HepG2 (cell line): ENCODE measurements around the gene EGFLAM. TPM values are rescaled to one million over a fixed set of nuclear protein-coding genes. Genes with fewer than 3 reads are reported as not detected.

Experiments
- ATAC-seq: fragments of 200-7000 bp; cut with Tn5 transposase; 3 replicates; pipeline ENCODE4 v1.9.1; 2020; ENCODE audit warnings: mild to moderate bottlenecking, moderate library complexity
- BruUV-seq: library from RNA; stranded (reverse); fragments of 400-500 nt; replicated peaks from 2 replicates; lab custom pipeline; 2021; lab: Mats Ljungman, UMichigan
- CTCF ChIA-PET: fragments of 300-600 bp; formaldehyde crosslinking; extraction: SDS; loops from one replicate; lab custom pipeline; 2021; ENCODE audit warnings: low total read pairs, inconsistent platforms, low intra/inter-chr PET ratio; lab: Yijun Ruan, JAX
- POLR2A ChIA-PET: fragments of 350-600 bp; sonication (Branson Sonifier 250); formaldehyde crosslinking; loops from one replicate; lab custom pipeline; 2020; ENCODE audit warnings: antibody characterized with exemption, inconsistent platforms; lab: Yijun Ruan, JAX
- DNase-seq: peaks from one replicate; pipeline ENCODE4 v3.0.0-alpha.2; 2015; ENCODE audit warnings: low spot score
- FAIRE-seq: peaks from 3 replicates; lab custom pipeline; 2011; peaks lifted over from hg19 to GRCh38; lab: Jason Lieb, UNC
- H2AFZ ChIP-seq: one replicate; pipeline ENCODE4 v1.6.1; 2011; ENCODE audit warnings: low read length, inconsistent platforms
- H3K27ac ChIP-seq: fragments of 300-600 bp; 3 replicates; pipeline ENCODE4 v1.8.0; 2011; ENCODE audit warnings: mixed run types, mild to moderate bottlenecking, mixed read lengths, low read length, inconsistent platforms; ENCODE audit not compliant: insufficient read depth; ENCODE audit errors: extremely low read length
- H3K27me3 ChIP-seq, 2 experiments: fragments of 200-600 bp in 1 of 2; 2 replicates in 1 of 2; 3 replicates in 1 of 2; pipeline versions ENCODE4 v1.6.0 to v1.8.0; 2011; ENCODE audit warnings: low read length in 2 of 2, mild to moderate bottlenecking in 2 of 2, moderate library complexity in 2 of 2, inconsistent platforms in 1 of 2; ENCODE audit not compliant: insufficient read depth in 2 of 2, control insufficient read depth in 1 of 2
- H3K36me3 ChIP-seq, 2 experiments: fragments of 200-600 bp in 1 of 2; replicated peaks in 1 of 2; 2 replicates in 1 of 2; 3 replicates in 1 of 2; pipeline versions ENCODE4 v1.5.1 to v1.8.0; 2011; ENCODE audit warnings: low read length in 2 of 2, inconsistent platforms in 1 of 2; ENCODE audit not compliant: insufficient read depth in 2 of 2, control insufficient read depth in 1 of 2
- H3K4me1 ChIP-seq: 2 replicates; pipeline ENCODE4 v1.5.1; 2012; ENCODE audit warnings: low read length, inconsistent platforms; ENCODE audit not compliant: insufficient read depth
- H3K4me2 ChIP-seq: 2 replicates; pipeline ENCODE4 v1.6.0; 2011; ENCODE audit warnings: low read depth, low read length, inconsistent platforms
- H3K4me3 ChIP-seq, 3 experiments: fragments of 200-600 bp in 1 of 3; sonication (generic), shearing (Covaris generic) in 1 of 3; replicated peaks in 1 of 3; 2 replicates each; pipeline ENCODE4 v1.5.1; 2011 to 2016; ENCODE audit warnings: low read length in 3 of 3, inconsistent platforms in 2 of 3, low read depth in 2 of 3, mild to moderate bottlenecking in 2 of 3, control low read depth in 1 of 3, mixed read lengths in 1 of 3; ENCODE audit not compliant: insufficient read depth in 1 of 3
- H3K79me2 ChIP-seq: one replicate; pipeline ENCODE4 v1.6.1; 2011; ENCODE audit warnings: low read length, inconsistent platforms; ENCODE audit not compliant: insufficient read depth
- H3K9ac ChIP-seq: 2 replicates; pipeline ENCODE4 v1.6.0; 2011; ENCODE audit warnings: mild to moderate bottlenecking, low read depth, low read length, inconsistent platforms; ENCODE audit not compliant: insufficient read depth
- H3K9me3 ChIP-seq: 2 replicates; pipeline ENCODE4 v1.5.1; 2012; ENCODE audit warnings: mild to moderate bottlenecking, low read length
- H4K20me1 ChIP-seq: 2 replicates; pipeline ENCODE4 v1.6.0; 2011; ENCODE audit warnings: inconsistent platforms, mild to moderate bottlenecking, low read length, moderate library complexity; ENCODE audit not compliant: insufficient read depth
- CEBPB ChIP-seq: IDR thresholded peaks from 2 replicates; pipeline ENCODE4 v1.6.1; 2011; ENCODE audit warnings: low read depth, low read length, improper control_type of control experiment, borderline replicate concordance
- CENPT ChIP-seq: sonication (generic); formaldehyde crosslinking; IDR thresholded peaks from 2 replicates; pipeline ENCODE4 v1.8.0; 2022; ENCODE audit warnings: low read depth, mild to moderate bottlenecking, moderate library complexity, missing genetic modification reagents
- FOXJ3 ChIP-seq: sonication (generic); formaldehyde crosslinking; IDR thresholded peaks from 2 replicates; pipeline ENCODE4 v1.4.0; 2020; ENCODE audit warnings: missing genetic modification reagents, mild to moderate bottlenecking, borderline replicate concordance
- KLF12 ChIP-seq: sonication (generic); formaldehyde crosslinking; IDR thresholded peaks from 2 replicates; pipeline ENCODE4 v1.4.0; 2020; ENCODE audit warnings: missing genetic modification reagents, borderline replicate concordance
- NRL ChIP-seq: sonication (generic); formaldehyde crosslinking; IDR thresholded peaks from 2 replicates; pipeline ENCODE4 v1.5.0; 2020; ENCODE audit warnings: missing genetic modification reagents, mild to moderate bottlenecking, moderate library complexity, borderline replicate concordance
- RFX3 ChIP-seq: IDR thresholded peaks from 2 replicates; pipeline ENCODE4 v1.6.1; 2016; ENCODE audit warnings: missing biosample characterization, missing genetic modification reagents
- RNF2 ChIP-seq: fragments of 450-650 bp; conservative IDR thresholded peaks from 2 replicates; pipeline ENCODE4 v1.6.1; 2016; ENCODE audit warnings: low read depth
- SP140L ChIP-seq: sonication (generic); formaldehyde crosslinking; IDR thresholded peaks from 2 replicates; pipeline ENCODE4 v1.4.0; 2020; ENCODE audit warnings: missing genetic modification reagents, borderline replicate concordance
- TGIF2 ChIP-seq: IDR thresholded peaks from 2 replicates; pipeline ENCODE4 v1.6.1; 2016; ENCODE audit warnings: control low read depth, missing compliant biosample characterization
- TOPORS ChIP-seq: sonication (generic); formaldehyde crosslinking; IDR thresholded peaks from 2 replicates; pipeline ENCODE4 v1.8.0; 2023; ENCODE audit warnings: mild to moderate bottlenecking, missing genetic modification reagents
- ZBTB4 ChIP-seq: sonication (generic); formaldehyde crosslinking; IDR thresholded peaks from 2 replicates; pipeline ENCODE4 v1.4.0; 2020; ENCODE audit warnings: missing genetic modification reagents, mild to moderate bottlenecking, borderline replicate concordance
- ZNF343 ChIP-seq: sonication (generic); formaldehyde crosslinking; IDR thresholded peaks from 2 replicates; pipeline ENCODE4 v1.4.0; 2020; ENCODE audit warnings: mild to moderate bottlenecking, missing genetic modification reagents
- ZNF430 ChIP-seq: sonication (generic); formaldehyde crosslinking; IDR thresholded peaks from 2 replicates; pipeline ENCODE4 v1.9.0; 2021; ENCODE audit warnings: mild to moderate bottlenecking, missing genetic modification reagents
- ZNF563 ChIP-seq: sonication (generic); formaldehyde crosslinking; IDR thresholded peaks from 2 replicates; pipeline ENCODE4 v1.8.0; 2022; ENCODE audit warnings: mild to moderate bottlenecking, moderate library complexity, missing genetic modification reagents
- ZNF614 ChIP-seq: IDR thresholded peaks from 2 replicates; pipeline ENCODE4 v1.6.1; 2018; ENCODE audit warnings: missing biosample characterization, missing genetic modification reagents, inconsistent platforms, borderline replicate concordance
- ZNF724P ChIP-seq: sonication (generic); formaldehyde crosslinking; IDR thresholded peaks from 2 replicates; pipeline ENCODE4 v1.8.0; 2022; ENCODE audit warnings: missing genetic modification reagents, borderline replicate concordance
- ZNF792 ChIP-seq: IDR thresholded peaks from 2 replicates; pipeline ENCODE4 v1.6.1; 2016
- ZNF891 ChIP-seq: sonication (generic); formaldehyde crosslinking; IDR thresholded peaks from 2 replicates; pipeline ENCODE4 v1.5.0; 2020; ENCODE audit warnings: mild to moderate bottlenecking, missing genetic modification reagents
- WGBS: methylation state at CpG from one replicate; pipeline ENCODE4 v1.1.6; 2017; ENCODE audit warnings: low lambda C conversion rate; 5-methylcytosine and 5-hydroxymethylcytosine counted together
- in situ Hi-C: cut with HindIII; loops from 2 replicates; pipeline ENCODE4 v1.10.0; 2017; ENCODE audit warnings: low pct_unique_long_range_greater_than_20kb; ENCODE audit not compliant: extremely low pct_ligation_motif_present
- intact Hi-C: fragments of 100-400 bp; cut with micrococcal nuclease; formaldehyde crosslinking; loops from one replicate; pipeline ENCODE4 v1.10.0; 2022; ENCODE audit not compliant: unreplicated experiment
- polyA plus RNA-seq, 8 experiments: library from polyadenylated mRNA; depleted of rRNA in 3 of 8; stranded (reverse) in 7 of 8; unstranded in 1 of 8; fragments of >200 nt; fragmentation: Illumina TruSeq in 4 of 8; extraction: Trizol in 4 of 8; gene quantifications; 2 replicates each; pipeline versions ENCODE4 v1.2.1 to v1.2.3, GENCODE V29; 2011 to 2016; ENCODE audit warnings: low read depth in 4 of 8, missing spikeins in 1 of 8, mixed read lengths in 1 of 8; ENCODE audit not compliant: insufficient read depth in 1 of 8
- total RNA-seq, 5 experiments: library from RNA; depleted of rRNA; stranded (reverse); fragments of >200 nt; fragmentation: Illumina TruSeq; extraction: Trizol; gene quantifications; 2 replicates each; pipeline ENCODE4 v1.2.3, GENCODE V29; 2016; ENCODE audit warnings: low read depth in 1 of 5

EGFLAM gene
- total and polyA plus RNA-seq, 2 of the 13 experiments (the other 11 are each of a cell fraction or from before 2014, with no cell fraction given): not detected

GRCh38 chr5:38410304-38410990 is 152.1 kb downstream of the EGFLAM start:
- no peak for ATAC-seq
- Histone ChIP-seq H4K20me1 (no peaks in the 10 kb centered on the region), H3K36me3 (no peaks in the 10 kb centered on the region), H3K4me1 (no peaks in the 10 kb centered on the region), H3K4me2 (no peak overlapping the region), H3K27ac (no peak overlapping the region), H3K9me3 (no peaks in the 10 kb centered on the region), H2AFZ (no peak overlapping the region), H3K79me2 (no peaks in the 10 kb centered on the region), H3K27me3 (peaks cover 0 to 7% of the 10 kb centered on the region in 2 experiments; a peak in 1 of 5 replicates), H3K4me3 (no peak overlapping the region), H3K9ac (no peak overlapping the region)
- no TSS peak for BruUV-seq
- WGBS: 66% methylated on average over 7 of the region's 7 CpGs
- no peak for DNase-seq
- in situ Hi-C loops (no loop called here), intact Hi-C loops (no loop called here)
- ChIA-PET POLR2A (no interaction called here), CTCF (no interaction called here)
- no peak for FAIRE-seq
- TF ChIP-seq SP140L (CRISPR knock-in tag) (no peak), ZNF792 (CRISPR knock-in tag) (no peak), ZNF724P (CRISPR knock-in tag) (no peak), TOPORS (CRISPR knock-in tag) (no peak), ZNF614 (CRISPR knock-in tag) (no peak), FOXJ3 (no peak)

GRCh38 chr5:38413696-38414095 is 155.3 kb downstream of the EGFLAM start:
- in situ Hi-C loops: no loop called here
- H3K4me1 ChIP-seq: no peaks in the 10 kb centered on the region
- BruUV-seq: no TSS peak
- H3K36me3 ChIP-seq: no peaks in the 10 kb centered on the region
- ChIA-PET CTCF (no interaction called here), POLR2A (no interaction called here)
- ATAC-seq (no peak), DNase-seq (no peak), FAIRE-seq (no peak)
- H3K9me3 ChIP-seq: no peaks in the 10 kb centered on the region
- no peak overlapping the region for H3K4me3 ChIP-seq
- H3K27me3 ChIP-seq: peaks cover 3 to 10% of the 10 kb centered on the region in 2 experiments; a peak in 2 of 5 replicates
- no peaks in the 10 kb centered on the region for H4K20me1 ChIP-seq
- H3K9ac ChIP-seq: no peak overlapping the region
- no peak overlapping the region for H2AFZ ChIP-seq
- H3K4me2 ChIP-seq: no peak overlapping the region
- no peaks in the 10 kb centered on the region for H3K79me2 ChIP-seq
- H3K27ac ChIP-seq: no peak overlapping the region
- intact Hi-C loops: no loop called here
- WGBS: 48% methylated on average over 5 of the region's 12 CpGs
- TF ChIP-seq ZNF891 (CRISPR knock-in tag): no peak
- TF ChIP-seq RNF2: no peak
- TF ChIP-seq ZNF430: no peak
- no peak for TF ChIP-seq CEBPB
- TF ChIP-seq KLF12: no peak
- TF ChIP-seq NRL: no peak
- no peak for TF ChIP-seq ZNF343 (CRISPR knock-in tag)
- no peak for TF ChIP-seq ZBTB4 (CRISPR knock-in tag)
- TF ChIP-seq CENPT (CRISPR knock-in tag): no peak
- TF ChIP-seq ZNF563: no peak
- no peak for TF ChIP-seq TGIF2
- no peak for TF ChIP-seq RFX3 (CRISPR knock-in tag)
